ENCODE results near the gene MFGE8. TPM values are rescaled to one million over a fixed set of nuclear protein-coding genes. Genes with fewer than 3 reads are reported as not detected.
"Not testable (repeated sequence)": the region's sequence is repeated elsewhere in the genome, so short reads cannot be mapped to it uniquely, and the experiment has no call there.

MFGE8 gene
- total RNA-seq, 4 donors from 2014 or later, result 50.7 to 186 (median 81.7) TPM

GRCh38 chr15:88920892-88921435, 7.8 kb upstream of the MFGE8 start:
- H3K27ac ChIP-seq; intact Hi-C loops (cut with DNase I); H3K27me3 ChIP-seq; H3K9me3 ChIP-seq; H3K36me3 ChIP-seq; DNase-seq; H3K4me3 ChIP-seq: not testable (repeated sequence)
- H3K4me1 ChIP-seq, result peaks cover 0 to 14% (median 5%) of the 10 kb centered on the region in 3 donors
- WGBS, 2 donors, result 59 to 68% methylated on average over 7 to 11 of the region's 12 CpGs

- TF ChIP-seq POLR2A (IDR thresholded peaks at IDR 0.05) (no peak), CTCF (IDR thresholded peaks at IDR 0.05) (no peak)
- Histone ChIP-seq H3K4me3 (no peak overlapping the region), H3K27ac (no peak overlapping the region), H3K36me3 (no peaks in the 10 kb centered on the region), H3K27me3 (no peaks in the 10 kb centered on the region), H3K4me1 (peaks cover 0 to 14% (median 5%) of the 10 kb centered on the region in 3 donors), H3K9me3 (no peaks in the 10 kb centered on the region)
- 58 to 68% methylated on average over 7 to 9 of the region's 9 CpGs for WGBS, 2 donors
- intact Hi-C loops (cut with DNase I), result no loop called here
- no peak for DNase-seq
Observed at GRCh38 chr15:88920186-88920891, 7.2 kb upstream of the MFGE8 start.

- intact Hi-C loops (cut with DNase I), result no loop called here
- Histone ChIP-seq H3K4me3 (no peak overlapping the region), H3K4me1 (peaks cover 0 to 19% (median 10%) of the 10 kb centered on the region in 3 donors), H3K27ac (peak overlapping the region in 1 of 4 donors; percentile 34), H3K9me3 (no peaks in the 10 kb centered on the region), H3K36me3 (no peaks in the 10 kb centered on the region), H3K27me3 (no peaks in the 10 kb centered on the region)
- 16 to 23% methylated on average over 4 of the region's 4 CpGs for WGBS, 2 donors
- DNase-seq, result no peak
- no peak for TF ChIP-seq CTCF (IDR thresholded peaks at IDR 0.05)
- no peak for TF ChIP-seq POLR2A (IDR thresholded peaks at IDR 0.05)
Observed at GRCh38 chr15:88918738-88919137, 5.6 kb upstream of the MFGE8 start.

- TF ChIP-seq CTCF (IDR thresholded peaks at IDR 0.05) (no peak), POLR2A (IDR thresholded peaks at IDR 0.05) (no peak)
- 82 to 89% methylated on average over 5 of the region's 5 CpGs for WGBS, 2 donors
- Histone ChIP-seq H3K36me3 (no peaks in the 10 kb centered on the region), H3K4me1 (peaks cover 0 to 29% (median 10%) of the 10 kb centered on the region in 3 donors), H3K9me3 (no peaks in the 10 kb centered on the region), H3K4me3 (no peak overlapping the region), H3K27ac (no peak overlapping the region), H3K27me3 (no peaks in the 10 kb centered on the region)
- DNase-seq, result no peak
- intact Hi-C loops (cut with DNase I), result no loop called here
Observed at GRCh38 chr15:88917760-88918159, 4.6 kb upstream of the MFGE8 start.

- 83 to 92% methylated on average over 6 to 10 of the region's 10 CpGs for WGBS, 2 donors
- Histone ChIP-seq H3K4me3 (no peak overlapping the region), H3K9me3 (no peaks in the 10 kb centered on the region), H3K4me1 (peaks cover 4 to 47% (median 31%) of the 10 kb centered on the region in 3 donors), H3K27ac (no peak overlapping the region), H3K27me3 (no peaks in the 10 kb centered on the region), H3K36me3 (peaks cover 0 to 5% (median 0%) of the 10 kb centered on the region in 3 donors)
- intact Hi-C loops (cut with DNase I), result no loop called here
- TF ChIP-seq POLR2A (IDR thresholded peaks at IDR 0.05) (no peak), CTCF (IDR thresholded peaks at IDR 0.05) (no peak)
- DNase-seq, result no peak
Observed at GRCh38 chr15:88915354-88915753, 2.2 kb upstream of the MFGE8 start.
